ENCODE data around the gene ALDH18A1.

Gene ALDH18A1

GRCh38 chr10:95656291-95657164, at the start of gene ALDH18A1:
TSS of gene ALDH18A1 (minus strand) at chr10:95656711. CDS start at chr10:95653377, 3,334 bp downstream.
- no peak for TF ChIP-seq CTCF (IDR thresholded peaks at IDR 0.05; ENCODE audit: insufficient read depth, low read depth, low read length, missing control alignments)
- peak; percentile 94 for DNase-seq (ENCODE audit: low read depth)
- H3K4me3 ChIP-seq (ENCODE audit: low read depth, low read length): peak within 1 kb of the TSS; percentile 85

- no peak overlapping the region for H3K4me3 ChIP-seq (ENCODE audit: low read depth, low read length)
- no peak for DNase-seq (ENCODE audit: low read depth)
- no peak for TF ChIP-seq CTCF (IDR thresholded peaks at IDR 0.05; ENCODE audit: insufficient read depth, low read depth, low read length, missing control alignments)
Observed at GRCh38 chr10:95698415-95698814, 41.9 kb upstream of the ALDH18A1 start.

DNA sequence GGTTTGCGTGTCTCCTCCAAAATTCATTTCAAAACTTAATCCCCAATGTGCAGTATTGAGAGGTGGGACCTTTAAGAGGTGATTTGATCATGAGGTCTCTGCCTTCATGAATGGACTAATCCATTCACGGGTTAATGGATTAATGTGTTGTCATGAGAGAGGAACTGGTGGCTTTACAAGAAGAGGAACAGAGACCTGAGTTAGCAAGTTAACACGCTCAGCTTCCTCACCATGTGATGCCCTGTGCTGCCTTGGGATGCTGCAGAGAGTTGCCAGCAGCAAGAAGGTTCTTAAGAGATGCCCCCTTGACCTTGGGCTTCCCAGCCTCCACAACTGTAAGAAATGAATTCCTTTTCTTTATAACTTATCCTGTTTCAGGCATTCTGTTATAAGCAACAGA, 40.9 kb upstream of the ALDH18A1 start:
- TF ChIP-seq CTCF (IDR thresholded peaks at IDR 0.05; ENCODE audit: insufficient read depth, low read depth, low read length, missing control alignments): no peak
- peak; percentile 41 for DNase-seq (ENCODE audit: low read depth)
- no peak overlapping the region for H3K4me3 ChIP-seq (ENCODE audit: low read depth, low read length)

DNA sequence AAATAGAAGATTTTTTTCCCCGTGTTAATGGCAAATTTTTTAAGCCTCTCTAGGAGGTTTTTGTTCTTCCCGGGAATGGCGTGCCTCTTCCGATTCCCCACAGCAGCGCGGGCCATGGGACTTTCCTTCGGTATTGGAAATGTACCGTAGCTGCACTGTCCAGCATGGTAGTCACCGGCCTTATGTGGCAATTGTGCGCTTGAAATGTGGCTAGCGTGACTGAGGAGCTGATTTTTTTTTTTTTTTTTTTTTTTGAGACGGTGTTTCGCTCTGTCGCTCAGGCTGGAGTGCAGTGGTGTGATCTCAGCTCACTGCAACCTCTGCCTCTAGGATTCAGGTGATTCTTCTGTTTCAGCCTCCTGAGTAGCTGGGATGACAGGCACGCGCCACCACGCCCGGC, 38.2 kb upstream of the ALDH18A1 start:
- no peak for TF ChIP-seq CTCF (IDR thresholded peaks at IDR 0.05; ENCODE audit: insufficient read depth, low read depth, low read length, missing control alignments)
- DNase-seq (ENCODE audit: low read depth): no peak
- no peak overlapping the region for H3K4me3 ChIP-seq (ENCODE audit: low read depth, low read length)

GRCh38 chr10:95693668-95694534, 37.4 kb upstream of the ALDH18A1 start, which contains the start of gene TCTN3:
TSS of gene TCTN3 (minus strand) at chr10:95693927. CDS start at chr10:95693899, 28 bp downstream.
- peak within 1 kb of the TSS; percentile 92 for H3K4me3 ChIP-seq (ENCODE audit: low read depth, low read length)
- TF ChIP-seq CTCF (IDR thresholded peaks at IDR 0.05; ENCODE audit: insufficient read depth, low read depth, low read length, missing control alignments): peak; percentile 98

GRCh38 chr10:95693071-95693667, 36.7 kb upstream of the ALDH18A1 start:
- no peak for TF ChIP-seq CTCF (IDR thresholded peaks at IDR 0.05; ENCODE audit: insufficient read depth, low read depth, low read length, missing control alignments)
- no peak for DNase-seq (ENCODE audit: low read depth)
- peak overlapping the region; percentile 92 for H3K4me3 ChIP-seq (ENCODE audit: low read depth, low read length)

More at GRCh38 chr10:95693668-95694534, 37.4 kb upstream of the ALDH18A1 start, which contains the start of gene TCTN3:
- peak; percentile 100 for DNase-seq (ENCODE audit: low read depth)

All from GM12865 (cell line).